Measurements from ENCODE around the gene RASA1.
"Not testable (repeated sequence)": the region's sequence is repeated elsewhere in the genome, so short reads cannot be mapped to it uniquely, and the experiment has no call there.

The RASA1 gene

DNA sequence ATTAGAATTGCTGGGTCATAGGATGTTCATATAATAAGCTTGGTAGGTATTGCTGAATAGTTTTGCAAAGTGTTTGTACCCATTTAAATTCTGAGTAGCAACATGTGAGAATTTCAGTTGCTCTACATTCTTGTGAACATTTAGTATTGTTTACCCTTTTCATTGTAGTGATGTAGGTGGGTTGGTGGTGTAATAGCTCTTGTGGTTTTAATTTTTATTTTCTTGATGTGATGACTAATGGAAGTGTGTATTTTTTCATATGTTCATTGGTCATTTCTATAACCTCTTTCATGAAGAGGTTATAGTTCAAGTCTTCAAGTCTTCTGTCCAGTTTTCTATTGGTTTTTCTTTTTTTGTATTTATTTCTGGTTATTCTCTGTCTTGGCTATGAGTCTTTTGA, 34.4 kb downstream of the RASA1 start:
- Histone ChIP-seq H4K20me1 (ENCODE audit: insufficient read depth, low read length) (no peaks in the 10 kb centered on the region), H3K9me2 (ENCODE audit: low read depth, low read length) (no peaks in the 10 kb centered on the region), H3K4me3 (ENCODE audit: low read depth, low read length, poor library complexity, severe bottlenecking) (no peak overlapping the region), H3K4me1 (ENCODE audit: insufficient read depth, low read length, severe bottlenecking) (peaks cover 6% of the 10 kb centered on the region), H3K9me3 (ENCODE audit: low read length) (0 out of 2 replicates have a peak, but pooled peaks cover 6% of the 10 kb centered on the region), H3K4me2 (ENCODE audit: low read length) (no peak overlapping the region), H3K79me2 (ENCODE audit: insufficient read depth, low read length) (peaks cover 5% of the 10 kb centered on the region; the same call in 1 of the 2 replicates), H3K9ac (ENCODE audit: low read length) (no peak overlapping the region), H3K27me3 (ENCODE audit: insufficient read depth, low read length) (no peaks in the 10 kb centered on the region), H2AFZ (ENCODE audit: low read length) (no peak overlapping the region), H3F3A (ENCODE audit: insufficient read depth, low read length) (no peaks in the 10 kb centered on the region), H3K36me3 (ENCODE audit: insufficient read depth, low read length) (peaks cover 27% of the 10 kb centered on the region), H3K27ac (ENCODE audit: low read depth, low read length, poor library complexity, severe bottlenecking) (no peak overlapping the region)
- TF ChIP-seq, protein P1, sequence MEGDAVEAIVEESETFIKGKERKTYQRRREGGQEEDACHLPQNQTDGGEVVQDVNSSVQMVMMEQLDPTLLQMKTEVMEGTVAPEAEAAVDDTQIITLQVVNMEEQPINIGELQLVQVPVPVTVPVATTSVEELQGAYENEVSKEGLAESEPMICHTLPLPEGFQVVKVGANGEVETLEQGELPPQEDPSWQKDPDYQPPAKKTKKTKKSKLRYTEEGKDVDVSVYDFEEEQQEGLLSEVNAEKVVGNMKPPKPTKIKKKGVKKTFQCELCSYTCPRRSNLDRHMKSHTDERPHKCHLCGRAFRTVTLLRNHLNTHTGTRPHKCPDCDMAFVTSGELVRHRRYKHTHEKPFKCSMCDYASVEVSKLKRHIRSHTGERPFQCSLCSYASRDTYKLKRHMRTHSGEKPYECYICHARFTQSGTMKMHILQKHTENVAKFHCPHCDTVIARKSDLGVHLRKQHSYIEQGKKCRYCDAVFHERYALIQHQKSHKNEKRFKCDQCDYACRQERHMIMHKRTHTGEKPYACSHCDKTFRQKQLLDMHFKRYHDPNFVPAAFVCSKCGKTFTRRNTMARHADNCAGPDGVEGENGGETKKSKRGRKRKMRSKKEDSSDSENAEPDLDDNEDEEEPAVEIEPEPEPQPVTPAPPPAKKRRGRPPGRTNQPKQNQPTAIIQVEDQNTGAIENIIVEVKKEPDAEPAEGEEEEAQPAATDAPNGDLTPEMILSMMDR (IDR thresholded peaks at IDR 0.05; ENCODE audit: low read length), result no peak
- TF ChIP-seq EZH2 (IDR thresholded peaks at IDR 0.05; ENCODE audit: borderline replicate concordance, low read length), result no peak

DNA sequence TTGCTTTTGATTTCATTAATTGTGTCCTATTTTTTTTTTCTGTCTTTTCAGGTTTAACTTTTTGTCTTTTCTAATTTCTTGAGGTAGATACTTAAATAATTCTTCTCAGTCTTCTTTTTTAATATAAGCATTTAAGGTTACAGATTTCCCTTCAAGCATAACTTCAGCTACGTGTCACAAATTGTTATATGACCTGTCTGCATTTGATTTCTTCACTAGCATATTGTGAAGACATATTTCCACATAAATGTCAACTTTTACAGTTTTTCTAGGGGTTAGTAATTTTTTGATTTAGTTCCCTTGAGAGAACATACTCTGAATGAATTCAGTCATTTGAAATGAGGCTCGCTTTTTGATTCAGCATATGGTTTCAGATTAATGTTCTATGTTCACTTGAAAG, 35.6 kb downstream of the RASA1 start:
- H2AFZ ChIP-seq (ENCODE audit: low read length), result no peak overlapping the region
- H3K9me3 ChIP-seq (ENCODE audit: low read length), result 0 out of 2 replicates have a peak, but pooled peaks cover 6% of the 10 kb centered on the region
- H3K4me3 ChIP-seq (ENCODE audit: low read depth, low read length, poor library complexity, severe bottlenecking), result no peak overlapping the region
- no peaks in the 10 kb centered on the region for H3K9me2 ChIP-seq (ENCODE audit: low read depth, low read length)
- no peaks in the 10 kb centered on the region for H3F3A ChIP-seq (ENCODE audit: insufficient read depth, low read length)
- no peaks in the 10 kb centered on the region for H4K20me1 ChIP-seq (ENCODE audit: insufficient read depth, low read length)
- H3K4me2 ChIP-seq (ENCODE audit: low read length), result no peak overlapping the region
- H3K9ac ChIP-seq (ENCODE audit: low read length), result no peak overlapping the region
- peaks cover 9% of the 10 kb centered on the region for H3K4me1 ChIP-seq (ENCODE audit: insufficient read depth, low read length, severe bottlenecking)
- H3K36me3 ChIP-seq (ENCODE audit: insufficient read depth, low read length), result peaks cover 27% of the 10 kb centered on the region
- H3K27me3 ChIP-seq (ENCODE audit: insufficient read depth, low read length), result no peaks in the 10 kb centered on the region
- no peak for TF ChIP-seq EZH2 (IDR thresholded peaks at IDR 0.05; ENCODE audit: borderline replicate concordance, low read length)
- TF ChIP-seq, protein P1 (IDR thresholded peaks at IDR 0.05; ENCODE audit: low read length), result no peak
- H3K79me2 ChIP-seq (ENCODE audit: insufficient read depth, low read length), result peaks cover 7% of the 10 kb centered on the region; the same call in 1 of the 2 replicates
- H3K27ac ChIP-seq (ENCODE audit: low read depth, low read length, poor library complexity, severe bottlenecking), result no peak overlapping the region

DNA sequence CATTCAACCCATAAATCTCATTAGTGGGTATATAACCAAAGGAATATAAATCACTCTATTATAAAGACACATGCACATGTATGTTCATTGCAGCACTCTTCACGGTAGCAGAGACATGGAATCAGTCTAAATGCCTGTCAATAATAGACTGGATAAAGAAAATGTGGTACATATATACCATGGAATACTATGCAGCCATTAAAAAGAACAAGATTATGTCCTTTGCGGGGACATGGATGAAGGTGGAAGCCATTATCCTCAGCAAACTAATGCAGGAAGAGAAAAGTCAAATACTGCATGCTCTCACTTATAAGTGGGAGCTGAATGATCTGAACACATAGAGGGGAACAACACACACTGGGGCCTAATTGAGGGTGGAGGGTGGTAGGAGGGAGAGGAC, 38.4 kb downstream of the RASA1 start:
- H3K9me2 ChIP-seq (ENCODE audit: low read depth, low read length); H3K9ac ChIP-seq (ENCODE audit: low read length); H3K9me3 ChIP-seq (ENCODE audit: low read length); H3K4me1 ChIP-seq (ENCODE audit: insufficient read depth, low read length, severe bottlenecking); H2AFZ ChIP-seq (ENCODE audit: low read length); H3K27ac ChIP-seq (ENCODE audit: low read depth, low read length, poor library complexity, severe bottlenecking); H3K27me3 ChIP-seq (ENCODE audit: insufficient read depth, low read length); H3K4me2 ChIP-seq (ENCODE audit: low read length); H4K20me1 ChIP-seq (ENCODE audit: insufficient read depth, low read length); H3F3A ChIP-seq (ENCODE audit: insufficient read depth, low read length); H3K4me3 ChIP-seq (ENCODE audit: low read depth, low read length, poor library complexity, severe bottlenecking): not testable (repeated sequence)
- H3K79me2 ChIP-seq (ENCODE audit: insufficient read depth, low read length), result peaks cover 13% of the 10 kb centered on the region; the same call in 1 of the 2 replicates
- peaks cover 27% of the 10 kb centered on the region for H3K36me3 ChIP-seq (ENCODE audit: insufficient read depth, low read length)

DNA sequence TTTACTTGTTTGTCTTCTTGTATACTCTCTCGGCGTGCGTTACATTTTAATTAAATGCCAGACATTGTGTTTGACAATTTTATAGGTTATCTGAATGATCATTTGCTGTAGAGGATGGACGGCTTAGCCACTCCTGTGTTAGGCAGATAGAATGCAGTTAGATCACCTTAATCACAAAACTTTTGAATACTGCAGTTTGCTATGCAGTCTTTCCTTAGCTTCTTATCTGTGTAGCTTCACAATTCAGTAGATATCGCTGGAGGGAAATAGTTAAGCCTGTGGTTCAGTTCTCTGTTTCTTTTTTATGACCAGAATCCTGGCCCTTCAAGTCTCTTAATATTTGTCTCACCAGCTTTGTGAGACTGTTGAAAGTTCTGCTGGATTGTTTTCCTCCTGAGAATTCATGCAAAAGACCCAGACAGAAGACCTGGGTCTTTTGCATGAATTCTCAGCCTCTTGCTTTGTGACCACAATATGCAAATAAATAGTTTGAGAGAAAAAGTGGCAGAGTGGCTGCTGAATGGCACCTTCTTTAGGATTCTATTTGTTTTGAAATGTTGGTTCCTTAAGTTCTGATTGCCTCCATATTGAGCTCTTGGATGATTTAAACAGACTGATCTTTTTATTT, 40.2 kb downstream of the RASA1 start:
- Histone ChIP-seq H3K4me2 (ENCODE audit: low read length) (no peak overlapping the region), H3K27me3 (ENCODE audit: insufficient read depth, low read length) (no peaks in the 10 kb centered on the region), H2AFZ (ENCODE audit: low read length) (no peak overlapping the region), H3K4me1 (ENCODE audit: insufficient read depth, low read length, severe bottlenecking) (peaks cover 9% of the 10 kb centered on the region), H3K9ac (ENCODE audit: low read length) (no peak overlapping the region), H3K36me3 (ENCODE audit: insufficient read depth, low read length) (peaks cover 27% of the 10 kb centered on the region), H4K20me1 (ENCODE audit: insufficient read depth, low read length) (no peaks in the 10 kb centered on the region), H3K79me2 (ENCODE audit: insufficient read depth, low read length) (peaks cover 13% of the 10 kb centered on the region; the same call in 1 of the 2 replicates), H3K4me3 (ENCODE audit: low read depth, low read length, poor library complexity, severe bottlenecking) (no peak overlapping the region), H3F3A (ENCODE audit: insufficient read depth, low read length) (no peaks in the 10 kb centered on the region), H3K27ac (ENCODE audit: low read depth, low read length, poor library complexity, severe bottlenecking) (peak overlapping the region; percentile 34), H3K9me3 (ENCODE audit: low read length) (0 out of 2 replicates have a peak, but pooled peaks cover 6% of the 10 kb centered on the region), H3K9me2 (ENCODE audit: low read depth, low read length) (no peaks in the 10 kb centered on the region)
- TF ChIP-seq, protein P1 (IDR thresholded peaks at IDR 0.05; ENCODE audit: low read length), result no peak
- no peak for TF ChIP-seq EZH2 (IDR thresholded peaks at IDR 0.05; ENCODE audit: borderline replicate concordance, low read length)

Measured in OCI-LY1 (cell line).